ENCODE data around the gene APOM.

Gene APOM

GRCh38 chr6:31651602-31652191 lies 4.0 kb upstream of the APOM start:
- TF ChIP-seq CTBP1 (IDR thresholded peaks at IDR 0.05; ENCODE audit: borderline replicate concordance) (no peak), L3MBTL2 (conservative IDR thresholded peaks at IDR 0.05) (no peak), FOXK2 (IDR thresholded peaks at IDR 0.05) (no peak), TARDBP (IDR thresholded peaks at IDR 0.05) (no peak), BHLHE40 (IDR thresholded peaks at IDR 0.05; ENCODE audit: borderline replicate concordance) (no peak), PKNOX1 (IDR thresholded peaks at IDR 0.05) (peak; percentile 92)
- POLR2A ChIA-PET: interaction anchor here (0.7 to 5.6 kb wide), 19 partner anchors 9 to 321 kb away, joined by 3 to 138 read pairs (median 4); partner anchors contain the start of genes ABHD16A, C6orf47, DDX39B and DXO
- CTCF ChIA-PET: interaction anchor here (0.6 to 1.1 kb wide), 5 partner anchors 9 to 106 kb away, joined by 3 to 4 read pairs (median 3); partner anchors contain the start of genes ATP6V1G2 and C6orf47
- DNase-seq (ENCODE audit: extremely low spot score): no peak

- TF ChIP-seq L3MBTL2 (conservative IDR thresholded peaks at IDR 0.05) (0 out of 2 replicates have a peak, but pooled peaks have one; percentile 46), ELF4 (IDR thresholded peaks at IDR 0.05) (no peak)
- CTCF ChIA-PET: interaction anchor here (1.1 kb wide), 1 partner anchor 7 kb away, joined by 4 read pairs; the partner anchor contains the start of gene C6orf47
- POLR2A ChIA-PET: interaction anchor here (0.8 to 5.6 kb wide), 21 partner anchors 9 to 319 kb away, joined by 3 to 138 read pairs (median 5); partner anchors contain the start of genes ABHD16A, AIF1, C6orf47 and CSNK2B
- DNase-seq (ENCODE audit: extremely low spot score): peak; percentile 88
These were observed 2.6 kb upstream of the APOM start for GRCh38 chr6:31652925-31653724.

- no peak for DNase-seq (ENCODE audit: extremely low spot score)
- ChIA-PET CTCF (interaction anchor here (0.7 kb wide), 1 partner anchor 136 kb away, joined by 6 read pairs; no protein-coding TSS in a partner anchor), POLR2A (interaction anchor here (1.1 to 4.5 kb wide), 3 partner anchors 10 to 1317 kb away, joined by 4 to 24 read pairs (median 11); partner anchors contain the start of genes GPANK1 and PRRC2A)
- TF ChIP-seq L3MBTL2 (conservative IDR thresholded peaks at IDR 0.05) (no peak), PKNOX1 (IDR thresholded peaks at IDR 0.05) (no peak), LEF1 (IDR thresholded peaks at IDR 0.05; ENCODE audit: borderline replicate concordance) (no peak), TARDBP (IDR thresholded peaks at IDR 0.05) (no peak), CTBP1 (IDR thresholded peaks at IDR 0.05; ENCODE audit: borderline replicate concordance) (no peak), FOXK2 (IDR thresholded peaks at IDR 0.05) (no peak), ARNT (IDR thresholded peaks at IDR 0.05) (no peak), FOXM1 (IDR thresholded peaks at IDR 0.05; ENCODE audit: borderline replicate concordance) (no peak), BHLHE40 (IDR thresholded peaks at IDR 0.05; ENCODE audit: borderline replicate concordance) (no peak), SP1 (IDR thresholded peaks at IDR 0.05) (no peak), ELF4 (IDR thresholded peaks at IDR 0.05) (no peak)
These were observed 933 bp upstream of the APOM start for GRCh38 chr6:31654574-31655348.

GRCh38 chr6:31657406-31658157 lies 1.9 kb downstream of the APOM start:
- CTCF ChIA-PET: no interaction called here
- no peak for DNase-seq (ENCODE audit: extremely low spot score)
- TF ChIP-seq FOXK2 (IDR thresholded peaks at IDR 0.05) (no peak), ARNT (IDR thresholded peaks at IDR 0.05) (no peak), LEF1 (IDR thresholded peaks at IDR 0.05; ENCODE audit: borderline replicate concordance) (no peak), SP1 (IDR thresholded peaks at IDR 0.05) (no peak), ELF4 (IDR thresholded peaks at IDR 0.05) (no peak), HDGF (IDR thresholded peaks at IDR 0.05; ENCODE audit: borderline replicate concordance) (no peak)
- POLR2A ChIA-PET: no interaction called here

GRCh38 chr6:31658158-31658688 lies 2.5 kb downstream of the APOM start:
- DNase-seq (ENCODE audit: extremely low spot score): no peak
- TF ChIP-seq L3MBTL2 (conservative IDR thresholded peaks at IDR 0.05): no peak
- TF ChIP-seq SP1 (IDR thresholded peaks at IDR 0.05): no peak
- no peak for TF ChIP-seq PKNOX1 (IDR thresholded peaks at IDR 0.05)
- no peak for TF ChIP-seq ZNF384 (IDR thresholded peaks at IDR 0.05)
- no peak for TF ChIP-seq SUZ12 (IDR thresholded peaks at IDR 0.05)
- TF ChIP-seq FOXK2 (IDR thresholded peaks at IDR 0.05): no peak
- TF ChIP-seq ARNT (IDR thresholded peaks at IDR 0.05): no peak
- TF ChIP-seq HDGF (IDR thresholded peaks at IDR 0.05; ENCODE audit: borderline replicate concordance): no peak
- no peak for TF ChIP-seq BHLHE40 (IDR thresholded peaks at IDR 0.05; ENCODE audit: borderline replicate concordance)
- no peak for TF ChIP-seq FOXM1 (IDR thresholded peaks at IDR 0.05; ENCODE audit: borderline replicate concordance)
- ChIA-PET CTCF (no interaction called here), POLR2A (no interaction called here)
